LNCaP clone FGC (cell line): ENCODE measurements around the gene NFKBIB.
"Not testable (repeated sequence)": the region's sequence is repeated elsewhere in the genome, so short reads cannot be mapped to it uniquely, and the experiment has no call there.

ENCODE experiments used
- DNase-seq: peaks from one replicate; pipeline ENCODE4 v3.0.0-alpha.2; 2011; ENCODE audit warnings: low read depth
- H3K4me3 ChIP-seq: 2 replicates; pipeline ENCODE4 v1.5.1; 2011; ENCODE audit warnings: mild to moderate bottlenecking, low read depth, low read length, control low read depth
- CTCF ChIP-seq: IDR thresholded peaks from 2 replicates; pipeline ENCODE4 v1.5.1; 2012; ENCODE audit warnings: mild to moderate bottlenecking; ENCODE audit not compliant: control insufficient read depth, insufficient read depth; ENCODE audit errors: extremely low read depth

Gene NFKBIB

GRCh38 chr19:38899447-38900201 is at the start of gene NFKBIB, which contains the start of gene SIRT2:
TSS of gene NFKBIB (plus strand) at chr19:38899969. CDS start at chr19:38900033, 64 bp downstream.
TSS of gene SIRT2 (minus strand) at chr19:38899618. CDS start at chr19:38899521, 97 bp downstream.
- H3K4me3 ChIP-seq = peak within 1 kb of the TSS; percentile 99
- TF ChIP-seq CTCF = no peak
- DNase-seq = peak; percentile 99

- TF ChIP-seq CTCF = no peak
- no peak for DNase-seq
- peak overlapping the region; percentile 68 for H3K4me3 ChIP-seq
Measured at GRCh38 chr19:38850436-38850975, 49.3 kb upstream of the NFKBIB start.

GRCh38 chr19:38850976-38851621 is 48.7 kb upstream of the NFKBIB start:
- no peak for DNase-seq
- TF ChIP-seq CTCF = no peak
- peak overlapping the region; percentile 68 for H3K4me3 ChIP-seq

GRCh38 chr19:38851622-38852230 is 48.0 kb upstream of the NFKBIB start:
- peak overlapping the region; percentile 68 for H3K4me3 ChIP-seq
- TF ChIP-seq CTCF = no peak
- DNase-seq = no peak

- DNase-seq = no peak
- peak overlapping the region; percentile 65 for H3K4me3 ChIP-seq
- TF ChIP-seq CTCF = no peak
Measured at GRCh38 chr19:38852231-38853044, 47.3 kb upstream of the NFKBIB start.

GRCh38 chr19:38853214-38853613 is 46.6 kb upstream of the NFKBIB start:
- TF ChIP-seq CTCF = no peak
- no peak for DNase-seq
- H3K4me3 ChIP-seq = peak overlapping the region; percentile 65

- not testable (repeated sequence) for DNase-seq, H3K4me3 ChIP-seq
Measured at GRCh38 chr19:38854961-38855360, 44.8 kb upstream of the NFKBIB start.

GRCh38 chr19:38855751-38856150 is 44.0 kb upstream of the NFKBIB start:
- not testable (repeated sequence) for H3K4me3 ChIP-seq, DNase-seq
